Stomach (tissue), 9 donors: Measurements from ENCODE around the gene ENKD1. TPM values are rescaled to one million over a fixed set of nuclear protein-coding genes. Genes with fewer than 3 reads are reported as not detected.

Experiments
- DNase-seq, 2 donors: peaks; one replicate each; pipeline versions ENCODE4 v3.0.0 to v3.0.0-alpha.2; 2013 to 2019
- H3K27ac ChIP-seq, 5 donors: fragments of 200-600 bp in 4 of 5; sonication (generic) in 4 of 5; one replicate each; pipeline ENCODE4 v1.5.1; 2013 to 2019; ENCODE audit warnings: mild to moderate bottlenecking in 1 of 5, moderate library complexity in 1 of 5
- H3K27me3 ChIP-seq, 3 donors: fragments of 200-600 bp; sonication (generic); one replicate each; pipeline ENCODE4 v1.5.1; 2017 to 2019; ENCODE audit warnings: mixed run types in 1 of 3
- H3K36me3 ChIP-seq, 4 donors: fragments of 200-600 bp; sonication (generic); 1 replicate in 3 of 4; 2 replicates in 1 of 4; pipeline ENCODE4 v1.5.1; 2016 to 2019
- H3K4me1 ChIP-seq, 4 donors: fragments of 200-600 bp; sonication (generic); one replicate each; pipeline ENCODE4 v1.5.1; 2016 to 2019
- H3K4me3 ChIP-seq, 4 donors: fragments of 200-600 bp; sonication (generic) in 3 of 4; one replicate each; pipeline ENCODE4 v1.5.1; 2016 to 2019; ENCODE audit warnings: mild to moderate bottlenecking in 1 of 4
- H3K9me3 ChIP-seq, 4 donors: fragments of 200-600 bp; sonication (generic); one replicate each; pipeline ENCODE4 v1.5.1; 2016 to 2019
- EP300 ChIP-seq: sonication (generic); formaldehyde crosslinking; IDR thresholded peaks from one replicate; pipeline ENCODE4 v1.6.1; 2017; ENCODE audit warnings: antibody characterized with exemption
- POLR2A ChIP-seq, 4 donors: fragments of 450-650 bp; IDR thresholded peaks; one replicate each; pipeline ENCODE4 v1.6.1; 2016; ENCODE audit warnings: antibody characterized with exemption in 4 of 4, control low read depth in 2 of 4, mild to moderate bottlenecking in 1 of 4, moderate library complexity in 1 of 4
- POLR2AphosphoS5 ChIP-seq, 3 donors: sonication (generic); formaldehyde crosslinking; IDR thresholded peaks; one replicate each; pipeline ENCODE4 v1.6.1; 2016; ENCODE audit warnings: antibody characterized with exemption in 3 of 3
- WGBS, 5 donors: extraction: QIAGEN DNeasy Blood & Tissue Kit in 3 of 5; methylation state at CpG; one replicate each; pipeline versions ENCODE4 v1.1.5 to v1.1.7; 2013 to 2018; 5-methylcytosine and 5-hydroxymethylcytosine counted together
- intact Hi-C: fragments of 100-400 bp; cut with DNase I; formaldehyde crosslinking; loops from one replicate; pipeline ENCODE4 v1.15.1; 2023; ENCODE audit warnings: low total_unique reads
- polyA plus RNA-seq, 3 donors: library from polyadenylated mRNA; stranded (reverse); fragments of 200-250 nt; gene quantifications; one replicate each; pipeline ENCODE4 v1.2.3, GENCODE V29; 2013
- total RNA-seq, 5 donors: library from RNA; depleted of rRNA; stranded (reverse); fragments of >200 nt; gene quantifications; one replicate each; pipeline versions ENCODE4 v1.1.0 to v1.2.3, GENCODE V29; 2014 to 2016
- TF ChIP-seq, protein P1 (sequence below), 7 experiments: fragments of 450-650 bp in 4 of 7; fragments of 200-600 bp in 3 of 7; sonication (generic) in 3 of 7; IDR thresholded peaks; one replicate each; pipeline ENCODE4 v1.5.1; 2016 to 2019; ENCODE audit warnings: antibody characterized with exemption in 7 of 7, control low read depth in 2 of 7, mild to moderate bottlenecking in 1 of 7
- donor health status: healthy with polysubstance abuse.
- donor health status: Bipolar disorder and iron deficiency.
- donor health status: healthy.

ENKD1 gene
- total and polyA plus RNA-seq, 8 donors, result 5.8 to 113 (median 20.1) TPM

DNA sequence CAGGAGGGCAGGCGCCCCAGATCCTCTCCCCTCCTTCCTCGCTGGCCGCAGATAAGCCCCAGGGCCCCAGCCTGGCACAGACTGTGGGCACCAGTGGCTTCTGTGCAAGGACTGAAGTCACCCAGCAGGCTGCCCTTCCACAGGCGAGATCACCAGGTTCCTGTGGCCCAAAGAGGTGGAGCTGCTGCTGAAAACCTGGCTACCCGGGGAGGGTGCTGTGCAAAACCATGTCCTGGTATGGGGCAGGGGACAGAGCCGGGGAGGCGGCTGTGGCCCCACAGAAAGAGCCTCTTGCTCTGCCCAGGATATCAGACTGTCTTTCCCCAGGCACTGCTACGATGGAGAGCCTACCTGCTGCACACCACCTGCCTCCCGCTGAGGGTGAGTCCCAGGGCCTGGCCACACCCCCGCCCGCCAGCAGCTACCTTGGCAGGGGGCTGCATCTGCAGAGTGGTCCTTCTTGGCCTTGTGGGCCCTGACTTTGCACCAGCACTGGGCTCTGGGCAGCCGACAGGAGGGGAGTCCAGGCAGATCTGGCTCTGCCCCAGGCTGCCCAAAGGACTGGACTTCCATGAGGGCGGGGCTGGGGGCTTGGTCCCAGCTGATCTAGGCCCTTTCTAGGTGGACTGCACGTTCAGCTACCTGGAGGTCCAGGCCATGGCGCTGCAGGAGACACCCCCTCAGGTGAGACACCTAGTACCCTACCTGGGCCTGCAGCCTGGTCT lies 21.0 kb downstream of the ENKD1 start:
- intact Hi-C loops, result no loop called here
- no peaks in the 10 kb centered on the region for H3K36me3 ChIP-seq
- peak overlapping the region in 4 of 5 donors; percentile 23 to 51 (median 30) for H3K27ac ChIP-seq
- H3K4me3 ChIP-seq, result peak overlapping the region; percentile 29 to 53 (median 41)
- no peaks in the 10 kb centered on the region for H3K9me3 ChIP-seq
- TF ChIP-seq POLR2A (IDR thresholded peaks at IDR 0.05) (no peak), POLR2AphosphoS5 (IDR thresholded peaks at IDR 0.05) (no peak)
- TF ChIP-seq, protein P1, sequence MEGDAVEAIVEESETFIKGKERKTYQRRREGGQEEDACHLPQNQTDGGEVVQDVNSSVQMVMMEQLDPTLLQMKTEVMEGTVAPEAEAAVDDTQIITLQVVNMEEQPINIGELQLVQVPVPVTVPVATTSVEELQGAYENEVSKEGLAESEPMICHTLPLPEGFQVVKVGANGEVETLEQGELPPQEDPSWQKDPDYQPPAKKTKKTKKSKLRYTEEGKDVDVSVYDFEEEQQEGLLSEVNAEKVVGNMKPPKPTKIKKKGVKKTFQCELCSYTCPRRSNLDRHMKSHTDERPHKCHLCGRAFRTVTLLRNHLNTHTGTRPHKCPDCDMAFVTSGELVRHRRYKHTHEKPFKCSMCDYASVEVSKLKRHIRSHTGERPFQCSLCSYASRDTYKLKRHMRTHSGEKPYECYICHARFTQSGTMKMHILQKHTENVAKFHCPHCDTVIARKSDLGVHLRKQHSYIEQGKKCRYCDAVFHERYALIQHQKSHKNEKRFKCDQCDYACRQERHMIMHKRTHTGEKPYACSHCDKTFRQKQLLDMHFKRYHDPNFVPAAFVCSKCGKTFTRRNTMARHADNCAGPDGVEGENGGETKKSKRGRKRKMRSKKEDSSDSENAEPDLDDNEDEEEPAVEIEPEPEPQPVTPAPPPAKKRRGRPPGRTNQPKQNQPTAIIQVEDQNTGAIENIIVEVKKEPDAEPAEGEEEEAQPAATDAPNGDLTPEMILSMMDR (IDR thresholded peaks at IDR 0.05), result no peak
- 65 to 77% (median 70%) methylated on average over 9 to 15 of the region's 15 CpGs; no CpG with 5 or more reads in 1 of the 5 donors for WGBS, 5 donors
- peaks cover 22 to 68% (median 55%) of the 10 kb centered on the region in 3 donors for H3K27me3 ChIP-seq
- H3K4me1 ChIP-seq, result peaks cover 12 to 60% (median 39%) of the 10 kb centered on the region in 4 donors
- peak in 1 of 2 donors; percentile 6 for DNase-seq

DNA sequence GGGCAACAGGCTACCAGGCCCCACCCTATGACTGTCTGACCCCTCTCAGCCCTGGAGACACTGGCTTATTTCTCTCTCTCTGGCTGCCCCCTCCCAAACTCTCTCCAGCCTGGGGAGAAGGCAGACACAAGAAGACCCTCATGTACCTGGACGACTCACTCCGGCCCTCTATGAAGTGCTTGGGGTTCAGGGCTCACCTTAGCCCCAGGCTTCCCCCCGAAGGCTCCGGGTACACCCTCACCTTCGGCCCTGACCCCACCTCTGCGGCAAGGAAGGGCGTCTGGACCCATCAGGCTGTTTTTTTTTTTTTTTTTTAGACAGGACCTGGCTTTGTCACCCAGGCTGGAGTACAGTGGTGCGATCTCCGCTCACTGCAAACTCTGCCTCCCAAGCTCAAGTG lies 22.5 kb downstream of the ENKD1 start:
- Histone ChIP-seq H3K27me3 (peaks cover 14 to 53% (median 45%) of the 10 kb centered on the region in 3 donors), H3K36me3 (peaks cover 3 to 14% (median 12%) of the 10 kb centered on the region in 4 donors)
- intact Hi-C loops, result loop anchor here (5.0 kb wide), 2 partner anchors 97 to 127 kb away; no protein-coding TSS in a partner anchor

DNA sequence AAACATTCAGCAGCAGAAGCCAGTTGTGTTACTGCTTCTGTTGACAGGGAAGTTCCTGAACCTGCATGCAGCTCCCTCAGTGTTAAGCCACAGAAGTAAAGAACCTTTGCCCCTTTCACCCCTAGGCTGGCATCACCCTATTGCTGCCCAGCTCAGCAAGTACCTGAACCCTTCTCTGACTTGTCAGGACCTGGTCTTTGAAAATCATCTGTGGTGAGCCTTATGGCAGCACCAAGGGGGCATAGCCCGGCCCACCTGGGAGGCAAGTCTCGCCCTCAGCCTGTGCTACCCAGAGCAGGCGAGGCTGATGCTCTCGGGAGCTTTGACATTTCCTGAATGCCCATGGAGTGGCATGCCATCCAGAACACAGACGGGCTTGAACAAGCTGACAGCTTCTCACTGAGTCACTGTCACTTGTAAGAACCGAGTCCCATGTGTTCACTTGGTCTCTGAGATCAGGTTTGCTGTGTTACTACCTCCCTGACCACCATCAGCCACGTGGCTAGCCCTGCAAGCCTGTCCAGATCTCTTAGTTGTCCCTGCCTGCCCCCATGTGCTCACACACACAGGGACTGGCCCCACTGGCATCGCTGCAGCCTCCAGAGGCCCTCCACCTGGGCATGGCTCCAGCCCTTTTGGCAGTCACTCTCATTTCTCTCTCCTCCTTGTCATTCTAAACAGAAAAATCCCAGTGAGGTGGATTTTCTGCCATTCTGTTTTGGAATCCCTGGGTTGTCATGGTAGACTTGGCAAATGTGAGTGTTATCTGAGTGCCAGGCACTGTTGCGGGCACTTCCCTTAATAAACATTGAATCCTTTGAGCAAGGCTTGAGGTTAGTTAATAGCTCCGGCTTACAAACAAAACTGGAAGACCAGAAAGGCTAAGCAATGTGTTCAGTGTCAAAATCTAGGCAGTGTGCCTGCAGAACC lies 24.5 kb downstream of the ENKD1 start:
- peak; percentile 59 to 75 for DNase-seq
- intact Hi-C loops, result loop anchor here (5.0 kb wide), 2 partner anchors 95 to 125 kb away; no protein-coding TSS in a partner anchor
- peaks cover 3 to 33% (median 25%) of the 10 kb centered on the region in 3 donors for H3K27me3 ChIP-seq
- H3K9me3 ChIP-seq, result no peaks in the 10 kb centered on the region
- no peak overlapping the region for H3K4me3 ChIP-seq
- peak overlapping the region in 4 of 5 donors; percentile 5 to 41 (median 24) for H3K27ac ChIP-seq
- 31 to 41% (median 34%) methylated on average over 10 of the region's 10 CpGs for WGBS, 5 donors
- TF ChIP-seq POLR2A (IDR thresholded peaks at IDR 0.05) (no peak), POLR2AphosphoS5 (IDR thresholded peaks at IDR 0.05) (peak in 1 of 3 donors; percentile 31), EP300 (no peak)
- TF ChIP-seq, protein P1 (IDR thresholded peaks at IDR 0.05), result no peak
- H3K36me3 ChIP-seq, result peaks cover 11 to 34% (median 32%) of the 10 kb centered on the region in 4 donors
- H3K4me1 ChIP-seq, result peaks cover 8 to 39% (median 26%) of the 10 kb centered on the region in 4 donors

More for the DNA sequence above, 22.5 kb downstream of the ENKD1 start:
- peaks cover 12 to 50% (median 31%) of the 10 kb centered on the region in 4 donors for H3K4me1 ChIP-seq
- H3K9me3 ChIP-seq, result no peaks in the 10 kb centered on the region
- 90 to 93% (median 91%) methylated on average over 9 of the region's 9 CpGs for WGBS, 5 donors
- TF ChIP-seq EP300 (no peak), POLR2A (IDR thresholded peaks at IDR 0.05) (no peak), POLR2AphosphoS5 (IDR thresholded peaks at IDR 0.05) (no peak)
- TF ChIP-seq, protein P1 (IDR thresholded peaks at IDR 0.05), result no peak
- DNase-seq, result peak in 1 of 2 donors; percentile 5
- H3K27ac ChIP-seq, result no peak overlapping the region
- H3K4me3 ChIP-seq, result no peak overlapping the region

DNA sequence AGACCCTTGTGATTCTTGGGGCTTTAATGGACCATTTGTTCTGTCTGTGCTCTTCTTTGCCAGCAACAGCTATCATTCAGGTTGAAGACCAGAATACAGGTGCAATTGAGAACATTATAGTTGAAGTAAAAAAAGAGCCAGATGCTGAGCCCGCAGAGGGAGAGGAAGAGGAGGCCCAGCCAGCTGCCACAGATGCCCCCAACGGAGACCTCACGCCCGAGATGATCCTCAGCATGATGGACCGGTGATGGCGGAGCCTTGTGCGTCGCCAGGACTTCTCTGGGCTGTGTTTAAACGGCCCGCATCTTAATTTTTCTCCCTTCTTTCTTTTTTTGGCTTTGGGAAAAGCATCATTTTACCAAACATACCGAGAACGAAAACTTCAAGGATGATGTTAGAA lies 28.9 kb downstream of the ENKD1 start:
- intact Hi-C loops, result no loop called here
- Histone ChIP-seq H3K27ac (no peak overlapping the region), H3K27me3 (no peaks in the 10 kb centered on the region), H3K9me3 (no peaks in the 10 kb centered on the region), H3K4me3 (no peak overlapping the region), H3K4me1 (peaks cover 0 to 16% (median 13%) of the 10 kb centered on the region in 4 donors), H3K36me3 (peaks cover 31 to 77% (median 76%) of the 10 kb centered on the region in 4 donors)
- DNase-seq, result no peak
- WGBS, 5 donors, result 88 to 94% (median 93%) methylated on average over 12 of the region's 12 CpGs
- TF ChIP-seq POLR2A (IDR thresholded peaks at IDR 0.05) (no peak), POLR2AphosphoS5 (IDR thresholded peaks at IDR 0.05) (no peak), EP300 (no peak)
- TF ChIP-seq, protein P1 (IDR thresholded peaks at IDR 0.05), result no peak
